ENCODE measurements around the gene EARS2.
A peak's percentile ranks its signal among the peaks of the same experiment; 100 is the strongest.

Gene EARS2

DNA sequence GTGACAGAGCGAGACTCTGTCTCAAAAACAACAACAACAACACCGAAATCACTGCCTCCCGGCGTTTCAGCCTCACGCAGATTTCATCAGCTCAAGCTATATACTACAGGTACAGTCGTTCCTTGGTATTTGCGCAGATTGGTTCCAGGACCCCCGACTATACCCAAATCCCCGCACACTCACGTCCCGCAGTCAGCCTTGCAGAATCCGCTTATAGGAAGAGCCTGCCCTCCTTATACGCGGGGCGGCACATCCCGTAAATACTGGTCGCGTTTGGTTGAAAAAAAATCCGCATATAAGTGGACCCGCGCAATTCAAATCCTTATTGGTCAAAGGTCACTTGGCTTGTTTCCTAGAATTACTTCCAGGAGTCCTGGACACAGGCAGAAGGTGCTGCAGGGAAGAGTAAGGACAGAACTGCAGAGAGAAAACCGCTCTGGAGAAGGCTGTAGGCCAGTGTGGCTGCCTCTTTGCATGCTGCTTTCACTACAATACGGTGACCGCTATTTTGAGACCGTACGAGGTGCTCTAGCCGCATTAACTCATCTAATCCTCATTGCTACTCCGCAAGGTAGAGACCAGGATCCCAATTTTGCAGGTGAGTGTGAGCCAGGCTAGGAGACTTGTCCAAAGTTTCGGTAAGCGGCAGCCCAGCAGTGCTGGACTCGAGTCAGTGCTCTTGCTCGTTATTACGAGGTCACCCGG lies 38.2 kb upstream of the EARS2 start:
- Histone ChIP-seq H3K36me3 (ENCODE audit: low read length) (no peaks in the 10 kb centered on the region), H3K4me3 (ENCODE audit: insufficient read depth, low read length, poor library complexity, severe bottlenecking) (peak overlapping the region; percentile 68), H3K27me3 (ENCODE audit: low read length) (no peaks in the 10 kb centered on the region), H2AFZ (ENCODE audit: low read depth, low read length, severe bottlenecking) (peak overlapping the region; percentile 95), H3K9ac (ENCODE audit: low read length) (peak overlapping the region; percentile 91), H4K20me1 (ENCODE audit: low read depth, low read length) (no peaks in the 10 kb centered on the region; the same call in 1 of the 2 replicates), H3F3A (ENCODE audit: insufficient read depth) (peaks cover 12% of the 10 kb centered on the region), H3K4me2 (ENCODE audit: low read depth, low read length, poor library complexity, severe bottlenecking) (peak overlapping the region; percentile 82), H3K79me2 (ENCODE audit: insufficient read depth, low read length) (peaks cover 54% of the 10 kb centered on the region), H3K9me3 (ENCODE audit: insufficient read depth, low read length) (no peaks in the 10 kb centered on the region), H3K27ac (ENCODE audit: low read depth, low read length) (no peak overlapping the region), H3K9me2 (replicated peaks; ENCODE audit: insufficient read depth, low read length) (no peaks in the 10 kb centered on the region)
- TF ChIP-seq, protein P1, sequence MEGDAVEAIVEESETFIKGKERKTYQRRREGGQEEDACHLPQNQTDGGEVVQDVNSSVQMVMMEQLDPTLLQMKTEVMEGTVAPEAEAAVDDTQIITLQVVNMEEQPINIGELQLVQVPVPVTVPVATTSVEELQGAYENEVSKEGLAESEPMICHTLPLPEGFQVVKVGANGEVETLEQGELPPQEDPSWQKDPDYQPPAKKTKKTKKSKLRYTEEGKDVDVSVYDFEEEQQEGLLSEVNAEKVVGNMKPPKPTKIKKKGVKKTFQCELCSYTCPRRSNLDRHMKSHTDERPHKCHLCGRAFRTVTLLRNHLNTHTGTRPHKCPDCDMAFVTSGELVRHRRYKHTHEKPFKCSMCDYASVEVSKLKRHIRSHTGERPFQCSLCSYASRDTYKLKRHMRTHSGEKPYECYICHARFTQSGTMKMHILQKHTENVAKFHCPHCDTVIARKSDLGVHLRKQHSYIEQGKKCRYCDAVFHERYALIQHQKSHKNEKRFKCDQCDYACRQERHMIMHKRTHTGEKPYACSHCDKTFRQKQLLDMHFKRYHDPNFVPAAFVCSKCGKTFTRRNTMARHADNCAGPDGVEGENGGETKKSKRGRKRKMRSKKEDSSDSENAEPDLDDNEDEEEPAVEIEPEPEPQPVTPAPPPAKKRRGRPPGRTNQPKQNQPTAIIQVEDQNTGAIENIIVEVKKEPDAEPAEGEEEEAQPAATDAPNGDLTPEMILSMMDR (IDR thresholded peaks at IDR 0.05; ENCODE audit: insufficient read depth, low read length, poor library complexity, severe bottlenecking) = no peak
- TF ChIP-seq EZH2phosphoT487 (conservative IDR thresholded peaks at IDR 0.05; ENCODE audit: low read length) = no peak

- Histone ChIP-seq H3K9me3 (ENCODE audit: insufficient read depth, low read length) (no peaks in the 10 kb centered on the region), H2AFZ (ENCODE audit: low read depth, low read length, severe bottlenecking) (no peak overlapping the region), H3K27me3 (ENCODE audit: low read length) (no peaks in the 10 kb centered on the region), H3K4me3 (ENCODE audit: insufficient read depth, low read length, poor library complexity, severe bottlenecking) (no peak overlapping the region), H3K27ac (ENCODE audit: low read depth, low read length) (no peak overlapping the region), H3K79me2 (ENCODE audit: insufficient read depth, low read length) (peaks cover 65% of the 10 kb centered on the region), H3F3A (ENCODE audit: insufficient read depth) (peaks cover 12% of the 10 kb centered on the region), H4K20me1 (ENCODE audit: low read depth, low read length) (no peaks in the 10 kb centered on the region; the same call in 1 of the 2 replicates), H3K36me3 (ENCODE audit: low read length) (no peaks in the 10 kb centered on the region), H3K9ac (ENCODE audit: low read length) (no peak overlapping the region), H3K4me2 (ENCODE audit: low read depth, low read length, poor library complexity, severe bottlenecking) (no peak overlapping the region), H3K9me2 (replicated peaks; ENCODE audit: insufficient read depth, low read length) (no peaks in the 10 kb centered on the region)
- TF ChIP-seq, protein P1 (IDR thresholded peaks at IDR 0.05; ENCODE audit: insufficient read depth, low read length, poor library complexity, severe bottlenecking) = no peak
- TF ChIP-seq EZH2phosphoT487 (conservative IDR thresholded peaks at IDR 0.05; ENCODE audit: low read length) = no peak
Measured at GRCh38 chr16:23594186-23594585, 37.0 kb upstream of the EARS2 start.

DNA sequence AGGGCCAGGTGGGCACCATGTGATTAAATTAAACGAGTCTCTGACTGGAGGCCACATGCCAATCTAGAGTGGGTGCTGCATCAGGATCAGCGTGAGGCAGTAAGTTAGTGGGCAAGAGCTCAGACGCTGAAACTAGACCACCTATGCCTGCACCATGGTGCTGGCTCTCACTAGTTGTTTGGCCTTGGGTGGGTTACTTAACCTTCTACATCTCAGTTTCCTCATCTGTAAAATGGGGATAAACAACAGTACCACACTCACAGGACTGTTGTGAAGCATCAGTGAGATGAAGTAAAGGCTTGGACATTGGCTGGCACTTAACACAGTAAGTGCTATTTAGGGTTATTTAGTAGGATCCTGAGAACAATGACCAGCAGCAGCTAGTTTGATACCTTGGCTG lies 33.0 kb upstream of the EARS2 start:
- TF ChIP-seq, protein P1 (IDR thresholded peaks at IDR 0.05; ENCODE audit: insufficient read depth, low read length, poor library complexity, severe bottlenecking) = no peak
- TF ChIP-seq EZH2phosphoT487 (conservative IDR thresholded peaks at IDR 0.05; ENCODE audit: low read length) = no peak
- H4K20me1 ChIP-seq (ENCODE audit: low read depth, low read length) = no peaks in the 10 kb centered on the region; the same call in 1 of the 2 replicates
- H3K4me2 ChIP-seq (ENCODE audit: low read depth, low read length, poor library complexity, severe bottlenecking) = no peak overlapping the region
- no peaks in the 10 kb centered on the region for H3K9me3 ChIP-seq (ENCODE audit: insufficient read depth, low read length)
- no peaks in the 10 kb centered on the region for H3K36me3 ChIP-seq (ENCODE audit: low read length)
- no peaks in the 10 kb centered on the region for H3F3A ChIP-seq (ENCODE audit: insufficient read depth)
- no peak overlapping the region for H3K9ac ChIP-seq (ENCODE audit: low read length)
- no peak overlapping the region for H3K4me3 ChIP-seq (ENCODE audit: insufficient read depth, low read length, poor library complexity, severe bottlenecking)
- H3K27me3 ChIP-seq (ENCODE audit: low read length) = no peaks in the 10 kb centered on the region
- H3K79me2 ChIP-seq (ENCODE audit: insufficient read depth, low read length) = peaks cover 76% of the 10 kb centered on the region
- no peak overlapping the region for H2AFZ ChIP-seq (ENCODE audit: low read depth, low read length, severe bottlenecking)
- H3K9me2 ChIP-seq (replicated peaks; ENCODE audit: insufficient read depth, low read length) = no peaks in the 10 kb centered on the region
- H3K27ac ChIP-seq (ENCODE audit: low read depth, low read length) = no peak overlapping the region
